ENCODE measurements around the gene LRRC52.

LRRC52 gene, protein sequence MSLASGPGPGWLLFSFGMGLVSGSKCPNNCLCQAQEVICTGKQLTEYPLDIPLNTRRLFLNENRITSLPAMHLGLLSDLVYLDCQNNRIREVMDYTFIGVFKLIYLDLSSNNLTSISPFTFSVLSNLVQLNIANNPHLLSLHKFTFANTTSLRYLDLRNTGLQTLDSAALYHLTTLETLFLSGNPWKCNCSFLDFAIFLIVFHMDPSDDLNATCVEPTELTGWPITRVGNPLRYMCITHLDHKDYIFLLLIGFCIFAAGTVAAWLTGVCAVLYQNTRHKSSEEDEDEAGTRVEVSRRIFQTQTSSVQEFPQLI

DNA sequence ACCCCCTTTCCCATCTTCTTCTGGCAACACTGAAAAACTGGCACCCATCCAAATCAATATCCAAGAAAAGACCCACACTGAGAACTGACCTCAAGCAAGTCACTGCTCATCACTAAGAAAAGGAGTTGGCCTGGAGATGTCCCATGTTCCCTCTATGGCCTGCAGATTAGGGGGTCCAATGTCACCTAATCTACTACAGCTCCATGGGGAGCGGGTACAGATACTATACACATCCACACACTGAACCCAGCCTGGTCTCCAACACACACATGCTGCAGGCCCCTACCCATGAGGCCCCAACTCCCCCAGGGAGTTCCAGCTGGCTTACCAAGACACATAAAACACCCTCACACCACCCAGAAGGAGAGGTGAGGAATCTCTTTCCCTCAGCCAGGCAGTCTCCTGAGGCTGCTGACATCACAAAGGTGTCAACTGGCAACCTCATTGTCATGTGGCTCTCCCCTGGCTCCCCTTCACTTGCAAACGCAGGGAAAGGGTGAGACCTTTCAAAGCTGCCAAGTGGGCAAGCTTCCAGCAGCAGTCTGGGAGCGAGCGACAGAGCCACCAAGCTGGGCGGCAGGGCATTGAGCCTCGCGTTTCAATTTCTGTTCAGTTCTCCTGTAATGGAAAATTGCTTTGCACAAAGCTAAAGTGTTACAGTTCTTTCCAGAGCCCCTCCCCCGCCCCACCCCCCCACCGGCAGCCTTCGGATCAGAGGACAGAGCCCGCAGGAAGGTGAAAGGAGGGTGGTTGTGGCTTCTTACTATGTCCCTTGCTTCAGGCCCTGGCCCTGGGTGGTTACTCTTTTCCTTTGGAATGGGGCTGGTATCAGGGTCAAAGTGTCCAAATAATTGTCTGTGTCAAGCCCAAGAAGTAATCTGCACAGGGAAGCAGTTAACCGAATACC lies at the start of gene LRRC52:
Gene LRRC52 (plus strand): TSS at position 469 of the 907 bp plus-strand sequence. CDS start 297 bp downstream, at position 766.
- ChIA-PET POLR2A (no interaction called here), CTCF (no interaction called here)
- TF ChIP-seq, protein P1, sequence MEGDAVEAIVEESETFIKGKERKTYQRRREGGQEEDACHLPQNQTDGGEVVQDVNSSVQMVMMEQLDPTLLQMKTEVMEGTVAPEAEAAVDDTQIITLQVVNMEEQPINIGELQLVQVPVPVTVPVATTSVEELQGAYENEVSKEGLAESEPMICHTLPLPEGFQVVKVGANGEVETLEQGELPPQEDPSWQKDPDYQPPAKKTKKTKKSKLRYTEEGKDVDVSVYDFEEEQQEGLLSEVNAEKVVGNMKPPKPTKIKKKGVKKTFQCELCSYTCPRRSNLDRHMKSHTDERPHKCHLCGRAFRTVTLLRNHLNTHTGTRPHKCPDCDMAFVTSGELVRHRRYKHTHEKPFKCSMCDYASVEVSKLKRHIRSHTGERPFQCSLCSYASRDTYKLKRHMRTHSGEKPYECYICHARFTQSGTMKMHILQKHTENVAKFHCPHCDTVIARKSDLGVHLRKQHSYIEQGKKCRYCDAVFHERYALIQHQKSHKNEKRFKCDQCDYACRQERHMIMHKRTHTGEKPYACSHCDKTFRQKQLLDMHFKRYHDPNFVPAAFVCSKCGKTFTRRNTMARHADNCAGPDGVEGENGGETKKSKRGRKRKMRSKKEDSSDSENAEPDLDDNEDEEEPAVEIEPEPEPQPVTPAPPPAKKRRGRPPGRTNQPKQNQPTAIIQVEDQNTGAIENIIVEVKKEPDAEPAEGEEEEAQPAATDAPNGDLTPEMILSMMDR (IDR thresholded peaks at IDR 0.05; ENCODE audit: insufficient read depth, low read length, missing control alignments) = no peak

DNA sequence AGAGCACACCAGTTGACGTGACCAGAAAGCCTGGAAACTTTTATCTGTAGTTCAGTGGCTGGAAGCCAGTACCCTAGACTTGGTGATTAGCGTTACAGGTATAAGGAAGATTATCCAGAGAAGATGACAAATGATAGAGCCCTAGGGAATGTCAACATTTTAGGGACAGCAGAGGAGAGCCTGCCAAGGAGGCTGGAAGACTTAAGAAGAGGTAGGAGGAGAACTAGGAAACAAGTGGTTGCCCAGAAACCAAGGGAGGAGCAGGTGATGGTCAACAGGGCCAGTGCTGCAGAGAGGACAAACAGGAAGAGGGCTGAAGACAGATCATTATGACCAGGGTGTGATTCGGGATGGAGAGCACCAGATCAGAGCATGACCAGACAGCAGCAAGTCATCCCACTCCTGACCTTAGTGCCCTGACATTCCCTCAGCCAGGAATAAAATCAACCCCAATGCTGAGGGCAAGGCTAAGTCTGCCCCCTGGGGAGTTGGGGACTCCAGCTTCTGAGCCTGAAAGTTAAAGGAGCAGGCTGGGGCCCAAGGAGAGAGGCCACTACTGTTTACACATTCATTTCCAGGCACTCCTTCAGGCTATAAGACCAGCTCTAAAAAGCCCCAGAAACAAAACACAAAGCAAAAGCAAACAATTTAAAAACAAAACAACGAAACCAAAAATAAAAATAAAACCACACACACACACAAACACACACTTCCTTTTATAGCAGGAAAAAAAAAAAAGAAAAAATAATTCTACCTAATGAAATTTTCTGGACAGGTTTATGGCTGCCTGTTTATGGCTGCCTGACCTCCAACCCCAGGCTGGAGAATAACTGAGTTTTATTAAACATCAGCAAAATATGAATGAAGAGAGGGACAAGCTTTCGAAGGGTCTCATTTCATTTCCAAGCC lies 48.6 kb upstream of the LRRC52 start:
- ChIA-PET POLR2A (no interaction called here), CTCF (no interaction called here)
- H3K4me3 ChIP-seq (ENCODE audit: low read depth, low read length) = no peak overlapping the region
- DNase-seq (ENCODE audit: low read depth, low spot score) = no peak
- TF ChIP-seq, protein P1 (IDR thresholded peaks at IDR 0.05; ENCODE audit: insufficient read depth, low read length, missing control alignments) = no peak

More for the DNA sequence above, at the start of gene LRRC52:
- H3K4me3 ChIP-seq (ENCODE audit: low read depth, low read length) = no peak within 1 kb of the TSS
- DNase-seq (ENCODE audit: low read depth, low spot score) = no peak

DNA sequence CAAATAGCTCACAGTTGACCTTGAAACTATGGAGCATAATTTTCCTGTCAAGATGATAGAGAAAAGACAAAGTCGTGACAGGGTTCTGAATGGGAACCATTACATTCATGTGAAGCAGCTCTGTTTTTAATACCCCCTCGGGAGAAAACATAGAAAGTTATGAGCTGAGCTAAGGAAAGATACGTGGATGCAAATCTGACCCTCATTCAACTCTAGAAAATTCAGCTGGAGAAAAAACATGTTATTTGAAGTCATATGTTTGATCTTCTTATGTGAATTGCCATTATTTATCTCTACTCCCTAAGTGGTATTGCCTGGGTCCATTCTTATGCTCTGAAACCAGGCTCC lies 48.0 kb upstream of the LRRC52 start:
- ChIA-PET CTCF (no interaction called here), POLR2A (no interaction called here)
- TF ChIP-seq, protein P1 (IDR thresholded peaks at IDR 0.05; ENCODE audit: insufficient read depth, low read length, missing control alignments) = no peak
- DNase-seq (ENCODE audit: low read depth, low spot score) = no peak
- H3K4me3 ChIP-seq (ENCODE audit: low read depth, low read length) = no peak overlapping the region

DNA sequence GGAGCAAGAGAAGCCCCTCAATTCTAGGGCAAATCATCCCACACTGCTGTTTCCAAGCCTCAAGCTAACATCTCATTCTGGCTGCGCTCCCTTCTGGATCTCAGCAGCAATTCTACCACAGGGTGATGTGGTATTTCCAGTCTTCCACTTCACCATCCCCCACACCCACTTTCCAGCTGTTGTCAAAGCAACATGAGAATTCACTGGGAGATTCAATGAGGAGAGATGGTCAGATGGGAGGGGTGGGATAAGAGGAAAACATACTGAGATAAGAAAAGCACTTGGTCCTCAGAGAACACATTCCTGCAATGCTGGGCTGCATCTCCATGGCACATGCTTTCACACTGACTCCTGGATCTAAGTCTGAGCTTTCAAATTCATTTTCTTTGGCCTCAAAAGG lies 47.3 kb upstream of the LRRC52 start:
- DNase-seq (ENCODE audit: low read depth, low spot score) = no peak
- no peak overlapping the region for H3K4me3 ChIP-seq (ENCODE audit: low read depth, low read length)
- CTCF ChIA-PET = no interaction called here
- TF ChIP-seq, protein P1 (IDR thresholded peaks at IDR 0.05; ENCODE audit: insufficient read depth, low read length, missing control alignments) = no peak
- POLR2A ChIA-PET = no interaction called here

DNA sequence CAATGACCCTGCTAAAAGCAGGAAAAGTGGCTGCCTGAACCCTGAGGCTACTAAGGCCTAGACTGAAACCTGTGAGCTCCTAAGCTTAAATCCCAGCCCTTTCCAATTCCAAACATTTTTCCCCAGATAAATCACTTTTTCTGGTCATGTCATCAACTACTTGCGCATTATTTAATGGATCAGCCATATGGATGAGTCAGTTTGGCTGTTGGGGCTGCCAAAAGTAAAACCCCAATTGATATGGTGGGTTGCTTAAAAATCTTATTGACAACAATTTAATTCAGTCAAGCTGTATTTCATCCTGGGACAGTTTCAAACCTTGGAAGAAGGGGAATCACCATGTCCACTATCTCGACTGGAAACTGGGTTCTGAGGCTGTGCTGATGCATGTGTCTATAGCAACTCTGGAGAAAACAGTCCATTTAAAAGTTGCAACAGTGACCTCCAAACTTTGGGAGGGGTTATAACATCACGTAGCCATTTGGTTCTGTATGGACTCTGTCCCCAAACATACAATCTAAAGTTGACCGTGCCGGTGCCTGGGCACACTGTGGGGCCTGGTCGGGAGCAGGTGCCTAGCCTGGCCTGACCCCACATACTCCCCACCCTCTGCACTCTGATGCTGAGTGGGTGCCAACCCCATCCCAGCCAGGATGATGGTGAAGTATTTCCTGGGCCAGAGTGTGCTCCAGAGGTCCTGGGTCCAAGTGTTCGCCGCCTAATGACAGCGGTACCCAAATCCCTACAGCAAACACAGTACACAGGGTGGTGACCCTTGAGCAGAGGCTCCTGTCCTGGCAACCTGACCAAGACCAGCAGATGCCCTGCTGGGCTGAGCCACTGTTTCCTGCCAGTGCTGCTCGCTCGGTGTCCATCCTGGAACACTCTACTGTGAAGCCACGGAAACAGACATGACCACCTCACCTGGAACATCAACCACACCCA lies 46.5 kb upstream of the LRRC52 start:
- ChIA-PET POLR2A (no interaction called here), CTCF (no interaction called here)
- TF ChIP-seq, protein P1 (IDR thresholded peaks at IDR 0.05; ENCODE audit: insufficient read depth, low read length, missing control alignments) = no peak
- DNase-seq (ENCODE audit: low read depth, low spot score) = no peak
- H3K4me3 ChIP-seq (ENCODE audit: low read depth, low read length) = no peak overlapping the region

Data from AG04449 (cell line).